H1 (cell line): Measurements from ENCODE around the gene RPL31. TPM values are rescaled to one million over a fixed set of nuclear protein-coding genes. Genes with fewer than 3 reads are reported as not detected.

Experiments
- BCL11A ChIP-seq, 2 experiments: IDR thresholded peaks; one replicate each; pipeline ENCODE4 v1.6.1; 2011; ENCODE audit warnings: low read depth in 2 of 2, low read length in 2 of 2, mild to moderate bottlenecking in 2 of 2
- CEBPB ChIP-seq: IDR thresholded peaks from 2 replicates; pipeline ENCODE4 v1.6.1; 2012; ENCODE audit warnings: low read depth, low read length
- CHD7 ChIP-seq: fragments of 300-600 bp; sonication (generic); IDR thresholded peaks from 2 replicates; pipeline ENCODE4 v1.7.1; 2012; ENCODE audit warnings: low read length, moderate library complexity, mild to moderate bottlenecking, inconsistent platforms; ENCODE audit not compliant: insufficient replicate concordance
- CTBP2 ChIP-seq: IDR thresholded peaks from 2 replicates; pipeline ENCODE4 v1.7.0; 2011; ENCODE audit warnings: borderline replicate concordance, mild to moderate bottlenecking, moderate library complexity, mixed read lengths, low read length; ENCODE audit not compliant: insufficient read depth, insufficient read length
- JUN ChIP-seq: IDR thresholded peaks from 2 replicates; pipeline ENCODE4 v1.6.1; 2011; ENCODE audit warnings: low read depth, mild to moderate bottlenecking, improper control_type of control experiment, low read length
- POLR2AphosphoS5 ChIP-seq: IDR thresholded peaks from 2 replicates; pipeline ENCODE4 v1.6.1; 2011; ENCODE audit warnings: low read depth, low read length
- RFX5 ChIP-seq: IDR thresholded peaks from 2 replicates; pipeline ENCODE4 v1.6.1; 2011; ENCODE audit warnings: low read depth, low read length, improper control_type of control experiment, borderline replicate concordance
- SIN3A ChIP-seq, 2 experiments: IDR thresholded peaks in 1 of 2; conservative IDR thresholded peaks in 1 of 2; 2 replicates each; pipeline ENCODE4 v1.6.1; 2011 to 2012; ENCODE audit warnings: low read length in 2 of 2, improper control_type of control experiment in 1 of 2, low read depth in 1 of 2, mild to moderate bottlenecking in 1 of 2
- polyA plus RNA-seq, 7 experiments: library from polyadenylated mRNA; depleted of rRNA in 3 of 7; stranded (reverse) in 5 of 7; unstranded in 2 of 7; fragments of >200 nt in 5 of 7; fragments of 200-250 nt in 2 of 7; gene quantifications; 1 replicate in 5 of 7; 2 replicates in 1 of 7; 4 replicates in 1 of 7; pipeline versions ENCODE4 v1.2.1 to v1.2.3, GENCODE V29; 2011 to 2013; ENCODE audit warnings: missing spikeins in 2 of 7, mixed read lengths in 2 of 7
- total RNA-seq: library from RNA; stranded (reverse); fragmentation: NEBNext Ultra II Directional; extraction: Animal tissue kit (Norgen Biotek cat#: 25700); gene quantifications from 2 replicates; pipeline ENCODE4 v1.2.1, GENCODE V29; 2021

Gene RPL31
- total and polyA plus RNA-seq, 2 of the 8 experiments (the other 6 are each of a cell fraction or from before 2014, with no cell fraction given): 1,463 to 1,722 TPM

- TF ChIP-seq CTBP2 (no peak), JUN (no peak), POLR2AphosphoS5 (no peak), CHD7 (no peak), BCL11A (IDR thresholded peaks at IDR 0.05; ENCODE audit: low read depth in 2 of 2, low read length in 2 of 2) (no peak), SIN3A (conservative IDR thresholded peaks at IDR 0.05 in 1 of 2, IDR thresholded peaks at IDR 0.05 in 1 of 2; ENCODE audit: low read depth in 1 of 2, low read length in 2 of 2) (no peak), RFX5 (no peak), CEBPB (no peak)
Observed at GRCh38 chr2:100975521-100975785, 26.6 kb upstream of the RPL31 start (continued).
